GM12891 (cell line): ENCODE results near the gene CPTP.

Experiments used
- DNase-seq: peaks from one replicate; pipeline ENCODE4 v3.0.0; 2011; ENCODE audit warnings: low spot score; ENCODE audit not compliant: insufficient read length
- FAIRE-seq: peaks from 2 replicates; lab custom pipeline; 2011; peaks lifted over from hg19 to GRCh38; lab: Jason Lieb, UNC
- PAX5 ChIP-seq: IDR thresholded peaks from 2 replicates; pipeline ENCODE4 v1.6.1; 2011; ENCODE audit warnings: low read length, moderate library complexity, mild to moderate bottlenecking; ENCODE audit not compliant: insufficient read depth, severe bottlenecking
- POLR2A ChIP-seq: IDR thresholded peaks from 2 replicates; pipeline ENCODE4 v1.6.1; 2011; ENCODE audit warnings: low read depth, low read length, control low read depth
- POLR2AphosphoS5 ChIP-seq: IDR thresholded peaks from 2 replicates; pipeline ENCODE4 v1.6.1; 2011; ENCODE audit warnings: low read depth, low read length, control low read depth
- POU2F2 ChIP-seq: IDR thresholded peaks from 2 replicates; pipeline ENCODE4 v1.6.1; 2011; ENCODE audit warnings: low read depth, mild to moderate bottlenecking, control low read depth, low read length, moderate library complexity
- SPI1 ChIP-seq: IDR thresholded peaks from 2 replicates; pipeline ENCODE4 v1.6.1; 2011; ENCODE audit warnings: low read depth, low read length, control low read depth
- TAF1 ChIP-seq: IDR thresholded peaks from 2 replicates; pipeline ENCODE4 v1.6.1; 2011; ENCODE audit warnings: low read depth, low read length, control low read depth

CPTP gene

GRCh38 chr1:1284221-1285101 is 40.1 kb upstream of the CPTP start:
- no peak for TF ChIP-seq POLR2A
- no peak for TF ChIP-seq POLR2AphosphoS5
- no peak for TF ChIP-seq PAX5
- no peak for TF ChIP-seq SPI1
- TF ChIP-seq TAF1: no peak
- TF ChIP-seq POU2F2: no peak
- DNase-seq: no peak
- FAIRE-seq: no peak

DNA sequence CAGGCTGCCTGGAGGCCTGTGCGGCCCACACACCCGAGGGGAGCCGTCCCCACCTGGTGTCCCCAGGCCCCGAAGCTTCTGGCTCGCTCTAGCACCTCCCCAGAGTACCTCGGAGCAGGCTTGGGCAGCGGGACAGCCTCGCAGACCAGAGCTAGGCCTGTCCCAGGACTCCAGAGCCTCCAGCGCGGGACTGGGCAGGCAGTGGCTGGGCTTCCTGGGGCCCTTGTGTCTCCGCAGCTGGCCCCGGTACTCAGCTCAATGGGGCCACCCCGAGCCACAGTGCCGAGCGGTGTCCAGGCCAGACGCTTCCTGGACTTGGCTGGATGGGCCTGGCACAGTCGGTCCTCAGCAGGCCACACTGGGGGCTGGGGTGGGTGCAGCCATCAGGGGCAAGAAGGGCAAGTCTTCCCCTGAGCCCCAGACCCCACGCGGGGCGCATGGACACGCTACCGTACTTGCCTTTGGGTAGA is 39.5 kb upstream of the CPTP start:
- FAIRE-seq (no peak), DNase-seq (no peak)
- TF ChIP-seq TAF1 (no peak), POU2F2 (no peak), POLR2A (no peak), PAX5 (no peak), SPI1 (no peak), POLR2AphosphoS5 (no peak)

DNA sequence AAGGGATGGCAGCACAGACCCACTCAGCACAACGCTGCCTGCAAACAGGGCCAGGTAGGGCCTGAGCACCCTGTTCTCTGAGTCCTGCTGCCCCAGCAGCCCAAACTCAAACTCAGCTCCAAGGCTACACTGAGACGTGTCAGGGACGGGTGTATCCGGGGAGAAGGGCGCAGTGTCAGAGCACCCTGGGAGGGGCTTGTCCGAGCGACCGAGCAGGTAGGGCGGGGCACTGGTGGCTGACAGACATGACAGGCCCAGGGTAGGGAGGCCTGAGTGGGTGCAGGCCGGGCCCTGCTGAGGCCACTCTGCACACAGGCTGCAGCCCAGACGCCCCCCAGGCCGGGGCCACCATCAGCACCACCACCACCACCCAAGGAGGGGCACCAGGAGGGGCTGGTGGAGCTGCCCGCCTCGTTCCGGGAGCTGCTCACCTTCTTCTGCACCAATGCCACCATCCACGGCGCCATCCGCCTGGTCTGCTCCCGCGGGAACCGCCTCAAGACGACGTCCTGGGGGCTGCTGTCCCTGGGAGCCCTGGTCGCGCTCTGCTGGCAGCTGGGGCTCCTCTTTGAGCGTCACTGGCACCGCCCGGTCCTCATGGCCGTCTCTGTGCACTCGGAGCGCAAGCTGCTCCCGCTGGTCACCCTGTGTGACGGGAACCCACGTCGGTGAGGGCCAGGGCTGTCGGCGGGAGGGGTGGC is 38.8 kb upstream of the CPTP start:
- TF ChIP-seq POU2F2: no peak
- TF ChIP-seq PAX5: no peak
- TF ChIP-seq POLR2A: no peak
- no peak for TF ChIP-seq TAF1
- TF ChIP-seq SPI1: no peak
- TF ChIP-seq POLR2AphosphoS5: no peak
- FAIRE-seq: no peak
- no peak for DNase-seq

GRCh38 chr1:1286313-1287261 is 38.0 kb upstream of the CPTP start:
- no peak for DNase-seq

DNA sequence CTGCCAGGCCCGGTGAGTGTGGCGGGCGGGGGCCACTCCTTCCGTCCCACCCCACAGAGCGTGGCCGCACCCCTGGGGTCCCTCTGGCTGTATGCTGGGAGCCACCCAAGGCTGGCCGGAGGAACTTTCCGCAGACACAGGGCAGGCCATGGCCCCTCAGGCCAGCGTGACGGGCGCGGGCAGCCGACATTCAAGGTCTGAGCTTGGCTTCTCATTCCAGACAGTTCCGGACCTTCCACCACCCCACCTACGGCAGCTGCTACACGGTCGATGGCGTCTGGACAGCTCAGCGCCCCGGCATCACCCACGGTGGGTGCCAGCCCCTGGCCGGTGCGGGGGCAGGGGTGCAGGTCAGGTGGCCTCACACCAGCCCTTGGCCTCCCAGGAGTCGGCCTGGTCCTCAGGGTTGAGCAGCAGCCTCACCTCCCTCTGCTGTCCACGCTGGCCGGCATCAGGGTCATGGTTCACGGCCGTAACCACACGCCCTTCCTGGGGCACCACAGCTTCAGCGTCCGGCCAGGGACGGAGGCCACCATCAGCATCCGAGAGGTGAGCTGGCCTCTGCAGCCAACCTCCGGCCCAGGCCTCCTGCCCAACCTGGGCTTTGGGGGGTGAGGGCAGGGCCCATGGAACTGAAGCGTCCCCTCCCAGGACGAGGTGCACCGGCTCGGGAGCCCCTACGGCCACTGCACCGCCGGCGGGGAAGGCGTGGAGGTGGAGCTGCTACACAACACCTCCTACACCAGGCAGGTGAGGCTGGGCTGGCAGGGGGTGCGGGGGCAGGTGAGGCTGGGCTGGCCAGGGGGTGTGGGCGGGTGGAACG is 37.1 kb upstream of the CPTP start:
- no peak for FAIRE-seq
- TF ChIP-seq POLR2AphosphoS5: no peak
- no peak for TF ChIP-seq TAF1
- TF ChIP-seq SPI1: no peak
- TF ChIP-seq POLR2A: no peak
- no peak for TF ChIP-seq PAX5
- no peak for TF ChIP-seq POU2F2
- DNase-seq: no peak

More at GRCh38 chr1:1286313-1287261, 38.0 kb upstream of the CPTP start:
- TF ChIP-seq SPI1: no peak
- TF ChIP-seq POLR2A: no peak
- no peak for TF ChIP-seq POU2F2
- TF ChIP-seq POLR2AphosphoS5: no peak
- TF ChIP-seq PAX5: no peak
- TF ChIP-seq TAF1: no peak
- FAIRE-seq: no peak

DNA sequence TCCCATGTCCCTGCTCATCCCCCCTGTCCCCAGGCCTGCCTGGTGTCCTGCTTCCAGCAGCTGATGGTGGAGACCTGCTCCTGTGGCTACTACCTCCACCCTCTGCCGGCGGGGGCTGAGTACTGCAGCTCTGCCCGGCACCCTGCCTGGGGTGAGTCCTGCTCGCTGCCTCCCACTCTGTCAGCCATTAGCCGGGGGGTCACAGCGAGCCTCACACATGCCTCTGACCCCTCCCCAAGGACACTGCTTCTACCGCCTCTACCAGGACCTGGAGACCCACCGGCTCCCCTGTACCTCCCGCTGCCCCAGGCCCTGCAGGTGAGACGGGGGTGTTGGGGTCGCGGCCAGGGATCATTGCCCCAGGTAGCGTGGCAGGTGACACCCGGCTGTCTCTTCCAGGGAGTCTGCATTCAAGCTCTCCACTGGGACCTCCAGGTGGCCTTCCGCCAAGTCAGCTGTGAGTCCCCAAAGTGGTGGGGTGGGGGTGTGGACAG is 34.3 kb upstream of the CPTP start:
- DNase-seq (peak; percentile 89), FAIRE-seq (peak; percentile 86)
- TF ChIP-seq POLR2AphosphoS5: no peak
- TF ChIP-seq POLR2A: no peak
- no peak for TF ChIP-seq POU2F2
- TF ChIP-seq SPI1: no peak
- no peak for TF ChIP-seq TAF1
- no peak for TF ChIP-seq PAX5

DNA sequence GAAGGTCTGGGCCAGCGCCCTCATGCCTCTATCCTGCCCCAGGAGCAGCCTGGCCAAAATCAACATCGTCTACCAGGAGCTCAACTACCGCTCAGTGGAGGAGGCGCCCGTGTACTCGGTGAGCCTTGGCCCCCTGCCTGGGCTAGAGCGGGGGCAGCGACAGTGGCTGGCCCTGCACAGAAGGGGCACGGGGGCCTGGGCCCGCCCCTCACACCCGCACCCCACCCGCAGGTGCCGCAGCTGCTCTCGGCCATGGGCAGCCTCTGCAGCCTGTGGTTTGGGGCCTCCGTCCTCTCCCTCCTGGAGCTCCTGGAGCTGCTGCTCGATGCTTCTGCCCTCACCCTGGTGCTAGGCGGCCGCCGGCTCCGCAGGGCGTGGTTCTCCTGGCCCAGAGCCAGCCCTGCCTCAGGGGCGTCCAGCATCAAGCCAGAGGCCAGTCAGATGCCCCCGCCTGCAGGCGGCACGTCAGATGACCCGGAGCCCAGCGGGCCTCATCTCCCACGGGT is 33.5 kb upstream of the CPTP start:
- no peak for DNase-seq
- no peak for FAIRE-seq
- TF ChIP-seq TAF1: no peak
- TF ChIP-seq POLR2AphosphoS5: no peak
- TF ChIP-seq POLR2A: no peak
